Measurements from ENCODE around the gene HSD17B1.

DNA sequence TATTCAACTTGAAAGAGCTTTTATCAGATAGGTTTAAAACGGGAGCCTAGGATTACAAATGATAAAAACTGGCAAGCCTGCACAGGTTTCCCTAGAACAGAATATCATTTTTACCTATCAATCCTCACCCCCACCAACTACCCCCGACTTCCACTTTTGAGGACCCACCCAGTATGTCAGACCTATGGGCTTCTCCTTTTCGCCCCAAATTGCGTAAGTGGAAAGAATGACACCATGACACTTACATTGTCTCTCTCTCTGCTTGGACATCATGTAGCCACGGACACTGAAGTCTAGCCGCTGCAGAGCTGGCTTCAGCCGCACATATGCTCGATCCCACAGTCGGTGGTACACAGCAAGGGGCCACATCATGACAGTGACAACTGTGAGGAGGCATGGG, 32.2 kb downstream of the HSD17B1 start:
- TF ChIP-seq, protein P1, sequence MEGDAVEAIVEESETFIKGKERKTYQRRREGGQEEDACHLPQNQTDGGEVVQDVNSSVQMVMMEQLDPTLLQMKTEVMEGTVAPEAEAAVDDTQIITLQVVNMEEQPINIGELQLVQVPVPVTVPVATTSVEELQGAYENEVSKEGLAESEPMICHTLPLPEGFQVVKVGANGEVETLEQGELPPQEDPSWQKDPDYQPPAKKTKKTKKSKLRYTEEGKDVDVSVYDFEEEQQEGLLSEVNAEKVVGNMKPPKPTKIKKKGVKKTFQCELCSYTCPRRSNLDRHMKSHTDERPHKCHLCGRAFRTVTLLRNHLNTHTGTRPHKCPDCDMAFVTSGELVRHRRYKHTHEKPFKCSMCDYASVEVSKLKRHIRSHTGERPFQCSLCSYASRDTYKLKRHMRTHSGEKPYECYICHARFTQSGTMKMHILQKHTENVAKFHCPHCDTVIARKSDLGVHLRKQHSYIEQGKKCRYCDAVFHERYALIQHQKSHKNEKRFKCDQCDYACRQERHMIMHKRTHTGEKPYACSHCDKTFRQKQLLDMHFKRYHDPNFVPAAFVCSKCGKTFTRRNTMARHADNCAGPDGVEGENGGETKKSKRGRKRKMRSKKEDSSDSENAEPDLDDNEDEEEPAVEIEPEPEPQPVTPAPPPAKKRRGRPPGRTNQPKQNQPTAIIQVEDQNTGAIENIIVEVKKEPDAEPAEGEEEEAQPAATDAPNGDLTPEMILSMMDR (conservative IDR thresholded peaks at IDR 0.05; ENCODE audit: low read depth, low read length), result no peak
- TF ChIP-seq EZH2 (IDR thresholded peaks at IDR 0.05; ENCODE audit: low read length, unreplicated experiment), result no peak
- TF ChIP-seq EZH2phosphoT487 (IDR thresholded peaks at IDR 0.05; ENCODE audit: borderline replicate concordance, low read length), result no peak

Data from PC-3 (cell line).